GM19468 (cell line): ENCODE data around the gene ZNF281.
"Not testable (repeated sequence)": the region's sequence is repeated elsewhere in the genome, so short reads cannot be mapped to it uniquely, and the experiment has no call there.

Source experiments
- ATAC-seq: cut with Tn5 transposase; IDR thresholded peaks from one replicate; pipeline ENCODE4 v1.9.1; 2021; ENCODE audit warnings: mild to moderate bottlenecking, moderate library complexity, moderate number of reproducible peaks; ENCODE audit not compliant: unreplicated experiment; ENCODE audit errors: extremely low read depth

Gene ZNF281

DNA sequence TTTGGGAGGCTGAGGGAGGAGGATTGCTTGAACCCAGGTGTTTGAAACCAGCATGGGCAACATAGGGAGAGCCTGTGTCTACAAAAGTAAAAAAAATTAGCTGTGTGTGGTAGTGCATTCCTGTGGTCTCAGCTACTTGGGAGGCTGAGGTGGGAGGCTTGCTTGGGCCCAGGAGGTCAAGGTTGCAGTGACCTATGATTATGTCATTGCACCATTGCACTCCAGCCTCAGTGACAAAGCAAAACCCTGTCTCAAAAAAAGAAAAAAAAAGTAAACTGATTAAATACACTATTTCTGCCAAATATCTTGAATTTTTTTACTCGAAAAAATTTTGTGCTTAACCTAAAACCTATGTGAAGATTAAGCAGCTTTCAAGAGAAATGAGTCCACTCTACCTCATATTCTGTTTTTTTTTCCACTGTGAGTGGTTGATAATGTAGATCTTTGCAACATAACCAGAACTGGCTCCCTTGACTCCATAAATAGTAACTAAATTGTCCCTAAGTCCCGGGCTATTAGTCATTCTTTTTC lies 19.4 kb upstream of the ZNF281 start:
- ATAC-seq: no peak

DNA sequence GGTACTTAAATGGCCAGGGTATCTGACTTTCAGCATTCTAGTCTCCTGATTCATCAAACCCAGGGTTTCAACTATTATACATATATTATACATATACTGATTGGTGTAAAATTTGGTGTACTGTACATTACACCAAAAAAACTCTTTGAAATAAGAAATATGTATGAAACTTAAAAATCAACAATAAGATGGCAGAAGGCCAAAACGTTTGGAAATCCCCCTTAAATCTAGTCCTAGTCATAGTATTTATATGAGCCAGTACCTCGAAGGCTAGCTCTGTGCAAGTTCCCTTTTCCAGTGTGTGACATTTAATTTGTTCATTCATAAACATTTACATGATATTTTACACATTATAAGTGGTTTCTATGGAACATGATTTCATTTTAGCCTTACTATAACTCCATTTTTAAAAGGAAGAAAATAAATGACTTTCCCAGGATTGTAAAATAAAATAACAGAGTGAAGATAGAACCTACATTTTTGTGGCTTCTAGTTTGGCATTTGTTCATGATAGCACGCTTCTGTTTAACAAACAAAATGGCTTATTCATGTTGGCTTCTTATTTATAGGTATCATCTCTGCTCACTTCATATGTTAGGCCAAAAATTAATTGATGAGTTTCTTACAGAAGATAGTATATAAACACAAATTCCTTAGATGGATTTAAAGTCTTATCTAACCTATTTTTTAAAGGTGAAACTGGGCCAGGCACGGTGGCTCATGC lies 18.8 kb upstream of the ZNF281 start:
- no peak for ATAC-seq

GRCh38 chr1:200427744-200428143 lies 17.9 kb upstream of the ZNF281 start:
- ATAC-seq: no peak

- no peak for ATAC-seq
These were observed 16.4 kb upstream of the ZNF281 start for GRCh38 chr1:200426196-200426595.

- ATAC-seq: no peak
These were observed 13.4 kb upstream of the ZNF281 start for GRCh38 chr1:200423235-200423634.

DNA sequence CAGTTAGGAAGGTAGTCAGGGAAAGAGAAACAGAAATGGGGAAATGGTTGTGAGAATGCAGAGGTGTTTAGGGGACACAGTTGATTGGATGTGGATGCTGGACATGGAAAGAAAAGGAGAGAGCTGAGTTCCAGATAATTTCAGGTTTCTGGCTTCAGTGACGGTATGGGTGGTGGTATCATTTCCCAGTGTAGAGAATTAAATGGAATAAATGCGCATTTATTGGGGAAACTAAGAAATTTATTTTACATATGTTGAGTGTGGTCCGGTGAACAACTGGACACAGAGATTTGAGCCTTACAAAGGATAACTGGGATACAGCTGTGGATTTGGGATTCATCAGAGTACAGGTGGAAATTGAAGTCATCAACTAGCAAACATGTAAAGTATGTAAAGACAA lies 12.4 kb upstream of the ZNF281 start:
- ATAC-seq: no peak

DNA sequence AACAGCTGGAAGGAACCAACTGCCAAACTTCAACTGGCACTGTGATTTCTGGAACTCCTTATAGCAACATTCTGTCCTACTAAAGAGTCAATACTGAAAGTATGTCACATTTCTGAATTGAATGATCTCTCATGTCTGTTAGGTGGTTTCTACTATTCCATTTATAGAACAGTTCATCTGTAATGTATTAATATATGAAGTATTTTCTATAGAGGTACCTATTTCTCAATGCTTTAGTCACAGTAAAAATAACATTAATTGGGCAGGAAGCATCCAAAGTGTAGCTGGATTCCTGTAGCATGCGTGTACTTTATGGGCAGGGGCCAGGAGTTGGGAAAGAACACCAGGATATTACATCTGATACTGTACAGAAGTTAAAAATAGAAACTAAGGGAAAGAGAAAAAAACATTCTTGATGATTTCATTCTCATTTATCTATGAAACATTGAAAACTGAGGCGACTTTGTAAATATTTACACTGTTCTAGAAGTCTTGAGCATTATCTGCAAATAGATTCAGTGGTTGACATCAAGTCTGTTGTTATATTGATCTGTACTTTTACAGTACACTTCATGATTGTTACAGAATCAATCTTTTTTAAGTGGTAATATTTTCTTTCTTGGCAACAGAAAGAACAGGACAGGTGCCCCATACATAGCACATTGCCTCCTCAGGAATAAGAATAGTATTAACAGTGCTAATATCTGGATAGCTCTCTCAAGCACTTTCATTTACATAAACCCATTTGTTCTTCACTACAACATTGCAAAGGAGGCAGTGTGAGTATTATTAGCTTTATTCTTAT lies 6.2 kb upstream of the ZNF281 start:
- peak; percentile 89 for ATAC-seq

DNA sequence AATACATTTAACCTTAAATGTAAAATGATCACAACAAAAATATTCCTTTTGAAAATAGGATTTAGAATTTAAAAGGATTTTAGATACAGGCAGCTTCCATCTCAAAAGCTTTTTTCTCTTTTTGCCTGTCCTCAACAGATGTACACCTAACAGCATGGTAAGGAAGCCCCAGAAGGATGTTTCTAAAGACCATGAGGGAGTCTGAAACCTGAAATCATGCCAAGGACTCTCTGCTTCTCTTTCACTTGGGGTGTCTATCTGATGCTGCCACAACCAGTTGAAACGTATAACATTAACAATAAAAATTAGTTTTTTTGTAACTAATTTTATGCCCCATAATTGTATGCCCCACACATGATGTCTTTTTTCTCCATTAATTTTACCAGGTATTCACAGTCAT lies 5.4 kb upstream of the ZNF281 start:
- ATAC-seq: no peak

DNA sequence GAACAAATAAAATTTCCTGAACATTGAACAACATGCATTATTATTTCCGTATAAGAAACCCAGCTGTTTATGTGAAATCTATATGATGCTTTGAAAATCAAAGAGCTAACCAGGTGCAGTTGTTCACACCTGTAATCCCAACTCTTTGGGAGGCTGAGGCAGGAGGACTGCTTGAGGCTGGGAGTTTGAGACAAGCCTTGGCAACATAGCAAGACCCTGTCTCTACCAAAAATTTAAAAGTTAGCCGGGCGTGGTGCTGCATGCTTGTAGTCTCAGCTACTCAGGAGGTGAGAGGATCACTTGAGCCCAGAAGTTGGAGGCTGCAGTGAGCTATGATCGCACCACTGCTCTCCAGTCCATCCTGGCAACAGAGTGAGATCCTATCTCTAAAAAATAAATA lies 4.8 kb upstream of the ZNF281 start:
- ATAC-seq: no peak

DNA sequence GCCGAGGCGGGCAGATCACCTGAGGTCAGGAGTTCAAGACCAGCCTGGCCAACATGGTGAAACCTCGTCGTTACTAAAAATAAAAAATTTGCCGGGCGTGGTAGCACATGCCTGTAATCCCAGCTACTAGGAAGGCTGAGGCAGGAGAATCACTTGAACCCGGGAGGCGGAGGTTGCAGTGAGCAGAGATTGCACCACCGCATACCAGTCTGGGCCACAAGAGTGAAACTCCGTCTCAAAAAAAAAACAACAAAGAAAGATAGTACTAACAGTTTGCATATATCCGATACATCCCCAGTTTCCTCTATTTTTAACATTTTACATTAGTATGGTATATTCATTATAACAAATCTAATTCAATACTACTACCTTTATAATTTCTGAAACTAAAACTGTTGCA lies 3.9 kb upstream of the ZNF281 start:
- not testable (repeated sequence) for ATAC-seq

DNA sequence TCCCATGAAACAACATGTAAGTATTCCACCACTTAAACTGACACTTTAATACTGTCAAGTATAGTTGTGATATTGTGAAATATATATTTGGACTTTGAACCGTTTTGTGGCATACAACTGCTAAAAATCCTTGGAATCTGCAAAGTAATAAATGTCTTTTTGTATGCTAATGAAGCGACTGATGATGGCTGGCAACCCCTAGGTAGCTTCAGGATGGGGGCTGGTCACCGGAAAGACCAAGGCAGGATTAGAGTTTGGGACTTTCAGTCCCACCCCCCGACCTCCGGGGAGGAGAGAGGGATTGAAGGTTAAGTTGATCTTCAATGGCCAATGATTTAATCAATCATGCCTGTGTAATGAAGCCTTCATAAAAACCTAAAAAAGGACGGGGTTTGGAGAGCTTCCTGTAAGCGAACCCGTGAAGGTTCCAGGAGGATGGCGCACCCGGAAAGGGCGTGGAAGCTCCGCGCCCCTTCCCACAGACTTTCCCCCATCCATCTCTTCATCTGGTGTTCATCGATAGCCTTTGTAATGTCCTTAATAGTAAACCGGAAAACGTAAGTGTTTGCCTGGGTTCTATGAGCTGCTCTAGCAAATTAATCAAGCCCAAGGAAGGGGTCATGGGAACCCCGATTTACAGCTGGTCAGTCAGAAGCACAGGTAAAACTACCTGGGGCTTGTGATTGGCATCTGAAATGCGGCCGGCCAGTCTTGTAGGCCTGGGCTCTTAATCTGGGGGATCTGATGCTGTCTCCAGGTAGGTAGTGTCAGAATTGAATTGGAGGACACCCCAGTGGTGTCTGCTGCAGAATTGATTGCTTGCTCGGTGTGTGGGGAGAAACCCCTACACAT lies 1.8 kb upstream of the ZNF281 start:
- no peak for ATAC-seq

GRCh38 chr1:200410566-200410878 lies 686 bp upstream of the ZNF281 start:
- no peak for ATAC-seq

- no peak for ATAC-seq
These were observed 554 bp downstream of the ZNF281 start for GRCh38 chr1:200409203-200409760.

GRCh38 chr1:200406161-200406797 lies 3.6 kb downstream of the ZNF281 start:
- ATAC-seq: no peak

GRCh38 chr1:200405264-200405663 lies 4.6 kb downstream of the ZNF281 start:
- no peak for ATAC-seq

- no peak for ATAC-seq
These were observed 8.1 kb downstream of the ZNF281 start for GRCh38 chr1:200401708-200402107.

GRCh38 chr1:200401263-200401662 lies 8.6 kb downstream of the ZNF281 start:
- no peak for ATAC-seq

DNA sequence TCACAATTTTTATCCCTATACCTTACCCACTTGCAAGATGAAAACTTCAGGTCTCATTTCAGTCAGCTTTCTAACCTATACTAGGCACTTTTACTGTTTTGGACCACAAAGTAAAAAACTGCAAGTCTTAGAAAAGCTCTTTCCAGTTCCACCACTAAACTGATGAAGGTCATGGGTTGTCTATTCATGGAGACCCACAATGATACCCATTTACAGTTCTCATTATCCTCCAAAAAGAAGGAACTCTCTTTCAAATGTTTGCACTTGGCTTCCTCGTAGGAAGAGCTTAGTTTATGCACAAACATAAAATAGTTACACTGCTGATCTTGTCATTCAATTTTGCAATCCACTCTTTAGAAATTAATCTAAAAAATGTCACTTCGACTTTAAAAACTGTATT lies 9.3 kb downstream of the ZNF281 start:
- no peak for ATAC-seq

- ATAC-seq: no peak
These were observed 10.0 kb downstream of the ZNF281 start for GRCh38 chr1:200399860-200400259.

GRCh38 chr1:200398373-200398772 lies 11.5 kb downstream of the ZNF281 start:
- no peak for ATAC-seq
